NCI-H510A treated with DMSO at 0.1 percent for 48 hours (cell line): Measurements from ENCODE around the gene LSM11.

Experiments
- DNase-seq: peaks from one replicate; lab custom pipeline; 2025; lab: John Stamatoyannopoulos, UW

Gene LSM11

DNA sequence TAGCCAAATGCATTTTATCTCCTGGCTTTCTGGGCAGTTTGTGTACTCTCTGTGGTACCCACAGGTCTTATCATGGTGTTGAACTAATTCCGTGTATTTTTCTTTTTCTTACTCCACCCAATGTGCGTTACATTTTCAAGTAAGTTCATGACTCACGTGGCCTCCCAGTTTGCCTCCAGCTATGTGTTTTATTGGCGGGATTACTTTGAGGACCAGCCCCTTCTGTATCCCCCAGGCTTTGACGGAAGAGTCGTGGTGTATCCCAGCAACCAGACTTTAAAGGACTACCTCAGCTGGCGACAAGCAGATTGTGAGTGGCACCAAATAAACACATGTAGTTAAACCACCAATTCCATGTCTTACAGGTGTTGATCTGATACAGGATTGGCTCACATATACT, 9.1 kb upstream of the LSM11 start:
- DNase-seq, result no peak

- no peak for DNase-seq
Observed at GRCh38 chr5:157735991-157736390, 7.5 kb upstream of the LSM11 start.

DNA sequence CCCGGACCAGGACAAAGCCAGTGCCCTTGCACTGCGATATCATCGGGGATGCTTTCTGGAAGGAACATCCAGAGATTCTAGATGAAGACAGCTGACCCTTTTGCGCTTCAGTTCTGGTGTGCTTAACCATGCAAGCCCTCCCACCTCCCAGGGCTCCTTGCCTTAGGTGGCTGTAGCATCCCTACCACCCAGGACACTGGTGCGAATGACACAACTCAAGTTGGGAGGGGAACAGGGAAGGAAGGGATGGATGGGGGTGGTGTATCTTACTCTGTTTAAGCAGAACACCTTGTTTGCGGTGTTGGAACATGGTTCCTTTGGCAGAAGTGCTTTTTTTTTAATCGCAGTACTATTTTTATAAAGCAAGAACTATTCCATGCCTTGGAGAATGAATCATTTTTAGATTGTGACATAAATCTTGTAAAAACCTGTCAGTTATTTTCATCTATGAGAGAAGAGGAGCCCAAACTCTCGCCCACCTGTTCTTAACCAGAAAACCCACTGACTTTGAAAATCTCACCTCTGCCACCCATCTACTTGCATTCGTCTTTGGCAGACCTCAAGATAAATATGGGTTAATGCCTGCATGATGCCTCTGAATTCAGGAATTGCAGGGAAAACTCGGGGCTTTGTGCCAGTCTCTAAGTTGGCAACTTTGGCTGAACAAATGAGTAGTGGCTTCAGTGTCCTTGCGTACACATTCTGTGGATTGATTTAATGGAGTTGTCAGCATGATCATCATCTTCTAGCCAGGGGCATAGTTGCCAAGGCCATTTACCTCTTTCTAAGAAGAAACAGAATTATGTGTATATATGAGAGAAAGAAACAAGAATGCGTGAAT, 3.9 kb upstream of the LSM11 start:
- no peak for DNase-seq

- DNase-seq, result peak; percentile 9
Observed at GRCh38 chr5:157740229-157740610, 3.3 kb upstream of the LSM11 start.

DNA sequence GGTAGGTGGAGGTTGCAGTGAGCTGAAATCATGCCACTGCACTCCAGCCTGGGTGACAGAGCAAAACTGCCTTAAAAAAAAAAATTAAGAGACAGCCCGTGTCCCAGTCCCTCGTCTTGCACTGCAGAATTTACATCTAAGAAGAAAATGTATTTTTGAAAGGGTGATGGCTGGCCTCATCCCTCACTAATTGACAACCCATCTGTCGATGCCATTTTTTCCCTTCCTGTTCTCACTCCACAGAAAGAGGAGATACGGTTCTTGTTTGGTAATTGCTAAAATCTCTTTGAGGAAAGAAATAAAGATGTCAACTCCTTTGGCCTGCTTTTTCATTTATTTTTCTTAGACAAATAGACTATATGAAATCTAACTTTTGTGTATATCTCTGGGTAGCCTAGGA, 2.4 kb upstream of the LSM11 start:
- no peak for DNase-seq

GRCh38 chr5:157744051-157745011, 819 bp downstream of the LSM11 start:
- no peak for DNase-seq

GRCh38 chr5:157745041-157745456, 1.5 kb downstream of the LSM11 start:
- DNase-seq, result no peak

GRCh38 chr5:157747173-157747740, 3.7 kb downstream of the LSM11 start:
- no peak for DNase-seq

DNA sequence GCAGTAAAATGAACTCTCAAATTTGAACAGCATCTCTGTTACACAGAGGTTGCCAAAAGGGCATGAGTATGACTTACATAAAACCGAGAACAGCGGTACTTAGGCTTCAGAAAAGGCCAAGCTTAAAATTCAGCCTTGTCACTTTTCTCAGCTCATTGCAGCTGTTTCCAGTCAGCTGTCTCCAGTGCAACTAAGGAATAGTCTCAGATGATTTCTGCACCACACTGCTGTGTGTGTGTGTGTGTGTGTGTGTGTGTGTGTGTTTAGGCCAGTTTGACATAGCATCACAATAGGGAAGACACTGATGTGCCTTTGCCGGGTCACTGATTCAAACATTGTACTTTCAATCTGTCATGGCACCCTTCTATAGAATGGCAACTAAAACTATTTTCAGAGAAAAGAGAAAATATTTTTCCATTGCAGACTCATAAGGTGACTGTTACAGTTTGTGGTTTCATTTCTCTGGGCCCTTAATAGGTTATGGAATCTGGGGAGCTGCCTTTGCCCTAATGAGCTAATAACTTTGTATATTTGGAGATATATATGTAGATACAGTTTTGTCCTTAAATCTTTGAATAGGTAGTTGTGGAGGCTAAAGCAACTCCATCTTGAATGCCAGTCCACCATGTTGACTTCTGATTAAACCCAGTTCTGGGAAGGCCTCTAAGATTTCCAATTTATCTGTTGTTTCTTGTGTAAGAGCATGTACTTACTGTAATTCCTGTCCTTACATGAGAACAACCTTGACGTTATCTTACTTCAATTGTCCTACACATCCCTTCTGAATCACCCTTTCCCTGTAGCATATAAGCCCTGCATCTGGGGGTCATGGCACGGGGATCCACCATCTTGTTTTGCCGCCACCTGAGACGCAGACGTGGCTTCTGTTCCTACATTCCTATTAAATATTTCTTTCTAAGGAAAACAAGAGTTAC, 4.5 kb downstream of the LSM11 start:
- DNase-seq, result no peak

GRCh38 chr5:157748760-157749461, 5.4 kb downstream of the LSM11 start:
- no peak for DNase-seq

DNA sequence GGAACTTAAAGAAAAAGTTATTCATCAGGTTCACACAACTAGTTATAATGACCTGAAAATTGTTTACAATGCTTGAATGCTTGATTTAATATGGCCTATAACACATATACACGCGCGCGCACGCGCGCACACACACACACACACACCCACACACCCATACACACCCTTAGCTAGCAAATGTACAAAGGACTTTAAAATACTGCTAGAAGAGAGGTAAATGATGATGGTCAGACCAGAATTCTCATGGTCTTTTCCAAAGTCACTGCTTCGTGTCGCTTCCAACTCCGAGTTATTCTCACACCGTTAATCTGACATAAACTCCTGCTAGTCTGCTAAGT, 5.9 kb downstream of the LSM11 start:
- DNase-seq, result no peak

DNA sequence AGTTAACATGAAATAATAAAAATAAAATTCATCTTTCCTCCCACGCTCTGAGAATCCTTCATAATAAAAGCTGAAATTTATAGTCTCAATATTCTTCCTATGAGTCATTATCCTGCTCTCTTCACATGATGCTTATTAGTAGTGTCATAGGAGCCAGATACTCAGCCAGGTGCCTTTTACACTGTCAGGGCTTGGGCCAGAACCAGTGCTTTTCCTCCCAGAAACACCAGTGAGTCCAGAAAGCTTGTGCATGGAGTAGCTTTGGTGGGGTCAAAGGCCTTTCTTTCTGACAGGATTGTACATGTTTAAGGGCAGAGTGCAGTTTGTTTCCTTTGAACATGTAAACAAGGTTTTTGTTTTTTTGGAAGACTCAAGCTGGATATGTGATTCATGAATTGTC, 6.8 kb downstream of the LSM11 start:
- no peak for DNase-seq

DNA sequence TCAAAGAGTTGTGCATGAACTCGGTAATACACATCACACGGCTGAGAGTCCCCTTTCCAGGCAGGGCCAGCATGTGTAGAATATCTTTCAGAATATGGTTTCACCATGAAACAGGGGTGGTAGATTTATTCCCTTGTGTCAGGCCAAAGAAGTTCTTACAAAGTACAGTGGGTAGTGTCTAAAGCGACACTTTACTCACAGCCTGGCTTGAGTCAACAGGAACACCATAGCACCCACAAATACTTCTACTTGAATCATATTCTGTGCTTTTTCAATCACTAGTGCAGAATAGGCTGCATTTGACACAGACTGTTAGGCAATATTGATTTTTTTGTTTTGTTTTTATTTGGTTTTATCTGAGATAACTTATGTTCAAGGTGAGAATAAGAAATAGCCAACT, 12.6 kb downstream of the LSM11 start:
- DNase-seq, result no peak

GRCh38 chr5:157758706-157759105, 15.2 kb downstream of the LSM11 start:
- DNase-seq, result no peak

- peak; percentile 48 for DNase-seq
Observed at GRCh38 chr5:157761690-157762621, 18.4 kb downstream of the LSM11 start.

DNA sequence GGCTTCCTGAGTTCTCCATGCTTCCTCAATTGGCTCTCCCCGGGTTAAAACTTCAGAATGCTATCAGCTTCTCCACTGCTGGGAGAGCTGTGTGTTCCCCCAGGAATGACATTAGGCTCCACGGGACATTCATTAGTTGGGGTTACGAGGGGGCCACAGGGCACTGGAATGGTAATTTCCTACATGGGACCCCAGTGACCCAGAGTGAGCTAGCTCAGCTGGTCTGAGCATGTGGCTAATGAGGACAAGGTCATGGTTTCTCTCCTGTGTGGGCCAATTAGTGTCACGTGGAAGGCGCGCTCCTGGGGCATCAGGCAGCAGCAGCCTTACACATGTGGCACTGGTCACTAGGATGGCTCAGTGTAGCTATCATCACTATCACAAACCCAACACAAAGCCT, 21.0 kb downstream of the LSM11 start:
- no peak for DNase-seq

- no peak for DNase-seq
Observed at GRCh38 chr5:157766442-157766841, 22.9 kb downstream of the LSM11 start.

GRCh38 chr5:157766902-157767301, 23.4 kb downstream of the LSM11 start:
- DNase-seq, result no peak

DNA sequence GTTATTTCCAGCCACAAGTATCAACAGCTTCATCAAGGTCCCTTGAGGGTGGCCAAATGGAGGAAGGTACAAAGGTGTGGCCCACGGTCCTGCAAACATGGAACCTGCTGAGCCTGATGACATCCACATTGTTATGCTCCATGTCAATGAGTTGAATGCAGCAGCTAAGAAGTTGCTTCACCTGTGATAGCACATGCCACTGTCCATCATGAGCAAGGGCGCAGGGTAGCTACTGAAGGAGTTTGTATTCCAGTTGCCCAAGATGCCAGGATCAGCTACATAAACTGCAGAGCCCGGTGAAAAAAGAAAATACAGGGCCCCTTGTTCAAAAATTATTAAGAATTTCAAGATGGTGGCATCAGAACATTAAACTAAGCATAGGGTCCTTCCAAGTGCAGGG, 24.2 kb downstream of the LSM11 start:
- no peak for DNase-seq

DNA sequence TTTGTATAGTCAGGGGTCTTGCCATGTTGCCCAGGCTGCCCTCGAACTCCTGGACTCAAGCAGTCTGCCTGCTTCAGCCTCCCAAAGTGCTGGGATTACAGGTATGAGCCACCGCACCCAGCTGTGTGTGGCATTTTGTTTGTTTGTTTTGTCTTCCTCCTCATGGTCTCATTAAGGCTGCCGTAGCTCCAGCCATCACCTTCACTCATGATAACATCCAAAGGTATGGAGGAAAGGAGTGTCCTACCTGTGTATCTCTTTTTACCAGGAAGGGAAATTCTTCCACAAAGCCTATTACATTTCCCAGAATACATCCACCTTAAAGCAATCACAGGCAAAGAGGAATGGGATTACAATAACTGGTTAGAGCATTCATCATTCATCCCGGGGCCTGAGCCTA, 27.2 kb downstream of the LSM11 start:
- no peak for DNase-seq
